Choroid plexus epithelial cell (primary cell): ENCODE results near the gene C4orf36.

Experiments used
- DNase-seq: peaks from one replicate; pipeline ENCODE4 v3.0.0-alpha.2; 2010; ENCODE audit warnings: low read depth
- H3K4me3 ChIP-seq: 2 replicates; pipeline ENCODE4 v1.5.1; 2011; ENCODE audit warnings: low read depth, mild to moderate bottlenecking, control low read depth, low read length, moderate library complexity
- TF ChIP-seq, protein P1 (sequence below): conservative IDR thresholded peaks from 2 replicates; pipeline ENCODE4 v1.5.1; 2011; ENCODE audit warnings: low read depth, mild to moderate bottlenecking, control low read depth, inconsistent platforms, low read length, moderate library complexity

Gene C4orf36, protein sequence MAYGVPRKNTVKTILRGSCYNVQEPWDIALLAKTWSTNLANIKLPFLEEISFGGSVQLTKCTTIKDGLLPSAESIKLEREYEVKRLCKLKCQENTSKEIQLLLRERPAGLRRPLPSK

DNA sequence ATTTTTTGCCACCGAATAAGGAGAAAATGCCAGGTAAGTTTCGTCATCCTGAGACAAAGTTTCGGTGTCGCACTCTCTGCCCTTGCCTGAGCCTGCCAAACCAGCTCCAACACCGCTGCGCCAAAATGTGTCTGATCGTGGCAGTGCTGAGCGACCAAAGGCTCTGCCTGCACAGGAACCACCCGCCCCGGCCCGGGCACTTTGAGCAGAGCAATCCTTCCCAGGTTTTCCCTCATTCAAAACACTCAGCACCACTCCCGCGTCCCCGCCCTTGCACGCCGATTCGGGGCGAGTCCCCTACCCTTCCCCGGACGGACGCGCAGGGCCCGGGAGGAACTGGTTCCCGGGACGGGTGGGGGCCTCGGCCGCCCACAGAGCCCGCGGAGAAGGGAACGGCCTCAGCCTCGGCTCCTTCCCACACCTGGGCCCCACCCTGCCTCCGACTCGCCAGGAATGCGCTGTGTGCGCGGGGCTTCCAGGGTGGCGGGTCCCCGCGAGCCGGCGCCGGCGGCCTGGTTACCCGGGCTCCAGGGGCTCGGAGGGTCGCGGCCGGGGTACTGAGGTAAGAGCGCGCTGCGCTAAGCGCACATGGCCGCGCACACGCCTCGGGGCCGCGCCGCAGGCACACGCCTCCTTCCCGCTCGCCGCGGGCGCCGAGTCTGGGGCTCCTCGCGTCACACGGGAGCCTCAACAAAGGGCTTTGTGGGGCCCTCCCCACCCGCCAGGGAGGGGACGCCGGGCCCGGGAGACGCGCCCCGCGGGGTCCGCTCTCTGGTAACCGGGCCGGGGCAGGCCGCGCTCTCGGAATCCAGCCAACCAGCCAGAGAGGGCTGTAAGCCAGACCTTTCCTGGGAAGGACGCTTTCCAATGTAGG, at the start of gene C4orf36:
C4orf36 (minus strand) TSS at position 661 of the 874 bp plus-strand sequence. CDS start 902 bp downstream, outside the sequence.
- TF ChIP-seq, protein P1, sequence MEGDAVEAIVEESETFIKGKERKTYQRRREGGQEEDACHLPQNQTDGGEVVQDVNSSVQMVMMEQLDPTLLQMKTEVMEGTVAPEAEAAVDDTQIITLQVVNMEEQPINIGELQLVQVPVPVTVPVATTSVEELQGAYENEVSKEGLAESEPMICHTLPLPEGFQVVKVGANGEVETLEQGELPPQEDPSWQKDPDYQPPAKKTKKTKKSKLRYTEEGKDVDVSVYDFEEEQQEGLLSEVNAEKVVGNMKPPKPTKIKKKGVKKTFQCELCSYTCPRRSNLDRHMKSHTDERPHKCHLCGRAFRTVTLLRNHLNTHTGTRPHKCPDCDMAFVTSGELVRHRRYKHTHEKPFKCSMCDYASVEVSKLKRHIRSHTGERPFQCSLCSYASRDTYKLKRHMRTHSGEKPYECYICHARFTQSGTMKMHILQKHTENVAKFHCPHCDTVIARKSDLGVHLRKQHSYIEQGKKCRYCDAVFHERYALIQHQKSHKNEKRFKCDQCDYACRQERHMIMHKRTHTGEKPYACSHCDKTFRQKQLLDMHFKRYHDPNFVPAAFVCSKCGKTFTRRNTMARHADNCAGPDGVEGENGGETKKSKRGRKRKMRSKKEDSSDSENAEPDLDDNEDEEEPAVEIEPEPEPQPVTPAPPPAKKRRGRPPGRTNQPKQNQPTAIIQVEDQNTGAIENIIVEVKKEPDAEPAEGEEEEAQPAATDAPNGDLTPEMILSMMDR = no peak
- no peak for DNase-seq
- H3K4me3 ChIP-seq = peak within 1 kb of the TSS; percentile 72

DNA sequence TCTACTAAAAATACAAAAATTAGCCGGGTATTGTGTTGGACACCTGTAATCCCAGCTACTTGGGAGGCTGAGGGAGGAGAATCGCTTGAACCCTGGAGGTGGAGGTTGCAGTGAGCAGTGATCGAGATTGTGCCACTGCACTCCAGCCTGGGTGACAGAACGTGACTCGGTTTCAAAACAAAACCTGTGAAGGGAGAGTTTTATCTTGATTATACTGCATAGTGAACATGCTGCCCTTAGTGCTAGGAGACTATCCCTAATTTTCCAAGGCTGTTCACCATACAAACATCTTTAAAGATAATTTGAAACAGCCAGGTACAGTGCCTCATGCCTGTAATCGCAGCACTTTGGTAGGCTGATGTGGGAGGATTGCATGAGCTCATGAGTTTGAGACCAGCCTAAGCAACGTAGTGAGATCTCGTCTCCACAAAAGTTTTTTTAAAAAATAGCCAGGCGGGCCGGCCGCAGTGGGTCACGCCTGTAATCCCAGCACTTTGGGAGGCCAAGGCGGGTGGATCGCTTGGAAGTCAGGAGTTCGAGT, 48.8 kb upstream of the C4orf36 start:
- TF ChIP-seq, protein P1 = no peak
- DNase-seq = no peak
- H3K4me3 ChIP-seq = no peak overlapping the region

DNA sequence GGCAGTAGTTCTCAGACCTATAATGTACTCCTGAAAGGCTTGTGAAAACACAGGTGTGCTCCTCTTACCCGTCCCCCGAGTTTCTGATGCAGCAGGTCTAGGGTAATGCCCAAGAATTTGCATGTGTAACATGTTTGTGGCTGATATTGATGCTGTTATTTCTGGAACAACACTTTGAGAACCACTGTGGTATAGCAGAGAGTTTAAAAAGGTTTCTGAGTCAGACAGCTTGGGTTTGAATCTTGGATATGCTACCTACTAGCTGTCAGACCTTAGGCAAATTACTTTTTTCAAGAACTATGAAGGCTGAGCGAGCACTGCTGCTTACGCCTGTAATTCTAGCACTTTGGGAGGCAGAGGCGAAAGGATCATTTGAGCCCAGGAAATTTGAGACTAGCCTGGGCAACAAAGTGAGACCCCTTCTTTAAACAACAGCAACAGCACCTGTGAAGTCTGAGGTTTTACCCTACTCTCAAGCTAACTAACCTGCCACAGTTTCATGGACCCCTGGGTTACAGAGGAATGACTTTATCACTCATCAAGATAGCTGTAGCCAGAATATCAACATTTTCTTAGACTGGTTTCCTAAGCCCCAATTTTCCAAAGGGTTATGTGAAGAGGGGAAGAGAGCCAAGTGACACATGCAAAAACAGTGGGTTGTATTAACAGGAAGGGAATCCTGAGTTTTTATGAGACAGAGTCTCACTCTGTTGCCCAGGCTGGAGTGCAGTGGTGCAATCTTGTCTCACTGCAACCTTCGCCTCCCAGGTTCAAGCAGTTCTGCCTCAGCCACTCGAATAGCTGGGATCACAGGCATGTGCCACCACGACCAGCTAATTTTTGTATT, 47.7 kb upstream of the C4orf36 start:
- H3K4me3 ChIP-seq = no peak overlapping the region
- no peak for DNase-seq
- TF ChIP-seq, protein P1 = no peak

DNA sequence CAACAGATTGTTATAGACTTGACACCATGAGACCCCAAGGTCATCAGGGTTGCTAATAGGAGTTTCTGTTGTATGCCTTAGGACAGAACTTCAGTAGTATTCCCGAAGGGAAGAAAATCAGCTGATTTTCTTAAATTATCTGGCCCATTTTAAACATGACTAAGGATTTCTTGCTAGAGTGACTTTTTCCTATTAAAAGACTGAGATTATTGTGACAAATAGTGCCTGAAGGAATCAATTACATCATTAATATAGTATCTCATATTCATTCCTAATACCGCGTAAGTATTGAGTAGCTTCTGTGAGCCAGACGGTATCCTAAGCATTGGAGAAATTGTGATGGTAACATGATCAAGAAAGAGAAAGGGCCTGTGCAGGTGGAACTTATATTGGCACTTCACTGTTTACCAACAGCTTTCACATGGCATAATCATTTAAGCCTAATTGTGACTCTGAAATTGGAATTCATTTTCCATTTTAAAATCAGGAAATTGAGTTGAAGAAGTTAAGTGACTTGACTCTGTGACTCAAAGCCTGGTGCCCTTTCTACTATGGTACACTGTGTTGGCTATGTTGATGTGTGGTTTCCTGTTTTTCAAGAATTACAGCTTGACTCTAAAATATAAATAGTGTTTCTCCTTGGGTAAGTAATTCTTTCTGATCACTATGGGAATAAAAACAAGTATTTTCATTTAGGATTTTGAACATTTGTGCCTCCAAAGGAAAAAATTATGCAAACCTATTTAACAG, 46.7 kb upstream of the C4orf36 start:
- H3K4me3 ChIP-seq = no peak overlapping the region
- DNase-seq = no peak

DNA sequence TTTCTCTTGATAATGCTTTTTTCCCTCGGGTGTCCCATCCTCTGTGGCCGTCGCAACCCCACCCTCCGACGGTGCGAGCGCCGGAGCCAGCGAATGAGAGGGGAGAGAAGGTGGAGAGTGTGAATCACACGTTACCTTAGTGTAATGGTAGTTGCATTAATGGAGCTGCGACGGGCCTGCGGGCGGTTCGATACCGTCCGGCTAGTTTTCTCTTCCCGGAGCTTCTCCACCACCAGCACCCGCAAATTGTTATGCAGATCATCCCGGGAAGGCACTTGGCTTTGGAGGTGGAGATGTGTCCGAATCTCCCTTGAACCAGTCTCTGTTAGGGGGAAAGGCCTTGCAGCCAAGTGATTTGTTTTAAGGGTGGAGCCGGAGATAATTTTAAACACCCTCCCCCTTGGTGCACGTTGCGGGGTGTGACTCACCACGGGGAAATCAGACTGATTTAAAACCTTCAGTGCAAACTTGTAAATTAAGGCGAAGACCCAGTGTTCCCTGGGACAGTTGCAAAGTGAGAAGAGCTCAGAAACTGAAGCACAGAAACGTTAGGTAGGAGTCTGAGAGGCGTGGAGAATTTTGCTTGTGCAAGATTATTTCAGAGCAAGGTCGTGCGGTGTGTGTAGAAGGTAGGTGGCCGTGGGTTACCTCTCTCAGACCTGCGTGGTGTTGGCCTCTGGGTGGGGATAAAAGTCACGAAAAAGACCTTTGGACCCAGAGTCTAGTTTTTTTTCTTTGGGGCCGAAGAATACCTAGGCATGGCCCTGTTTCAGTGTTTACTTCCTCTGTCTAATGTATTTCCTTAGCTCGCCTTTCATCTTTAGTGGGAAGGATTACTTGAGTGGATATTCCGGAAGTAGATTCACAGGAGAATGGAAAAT, 43.9 kb upstream of the C4orf36 start:
- peak; percentile 79 for DNase-seq
- TF ChIP-seq, protein P1 = no peak
- peak overlapping the region; percentile 82 for H3K4me3 ChIP-seq

More for the DNA sequence above, 46.7 kb upstream of the C4orf36 start:
- TF ChIP-seq, protein P1 = no peak
